HG02884 (cell line): ENCODE measurements around the gene MKS1.

Experiments
- ATAC-seq: cut with Tn5 transposase; IDR thresholded peaks from one replicate; pipeline ENCODE4 v1.9.1; 2021; ENCODE audit warnings: mild to moderate bottlenecking, moderate library complexity; ENCODE audit not compliant: unreplicated experiment

The MKS1 gene

DNA sequence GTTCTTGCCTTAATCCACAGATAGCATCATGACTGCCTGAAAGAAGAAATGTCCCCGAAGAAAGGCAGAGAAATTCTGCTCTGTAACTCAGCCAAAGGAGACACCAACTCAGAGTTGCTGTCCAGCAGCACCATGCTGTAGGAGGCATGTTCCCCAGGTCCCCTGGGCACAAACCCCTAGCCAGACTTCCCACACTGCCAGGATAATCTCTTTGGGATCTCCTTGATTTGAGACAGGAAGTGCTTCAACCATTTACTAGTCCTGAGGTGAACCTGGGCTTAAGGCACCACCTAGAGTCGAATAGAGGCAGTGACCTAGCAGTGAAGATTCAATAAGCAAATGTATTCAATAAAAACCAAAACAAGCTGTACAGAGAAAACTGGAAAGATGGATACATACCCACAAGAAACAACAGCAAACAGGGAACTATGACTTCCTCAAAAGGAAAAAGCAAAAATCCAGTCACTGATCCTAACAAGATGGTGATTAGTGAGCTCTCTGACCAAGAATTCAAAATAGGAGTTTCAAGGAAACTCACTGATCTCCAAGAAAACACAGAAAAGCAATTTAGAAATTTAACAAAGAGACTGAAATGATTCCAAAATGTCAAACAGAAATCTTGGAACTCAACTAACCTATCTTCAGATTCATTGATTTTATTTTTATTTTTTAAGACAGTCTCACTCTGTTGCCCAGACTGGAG is 46.5 kb downstream of the MKS1 start:
- no peak for ATAC-seq

DNA sequence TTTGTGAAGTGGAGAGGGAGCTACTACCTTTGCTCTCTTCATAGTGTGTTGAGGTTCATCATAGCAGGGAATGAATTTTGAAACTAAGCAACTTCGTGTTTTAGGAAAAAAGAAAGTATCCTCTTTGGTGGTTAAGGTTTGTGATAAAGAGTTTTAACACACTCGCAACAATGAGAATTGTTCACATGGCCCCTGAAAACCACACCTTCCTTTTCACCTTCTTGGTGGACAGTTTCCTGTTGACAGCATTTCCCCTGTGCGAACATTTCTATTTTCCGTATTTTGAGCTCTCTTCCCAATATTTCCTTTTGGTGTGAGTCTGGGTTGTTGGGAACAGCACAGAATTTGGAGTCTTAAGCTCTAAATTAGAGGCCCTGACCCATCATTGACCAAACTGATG is 48.4 kb downstream of the MKS1 start:
- no peak for ATAC-seq

DNA sequence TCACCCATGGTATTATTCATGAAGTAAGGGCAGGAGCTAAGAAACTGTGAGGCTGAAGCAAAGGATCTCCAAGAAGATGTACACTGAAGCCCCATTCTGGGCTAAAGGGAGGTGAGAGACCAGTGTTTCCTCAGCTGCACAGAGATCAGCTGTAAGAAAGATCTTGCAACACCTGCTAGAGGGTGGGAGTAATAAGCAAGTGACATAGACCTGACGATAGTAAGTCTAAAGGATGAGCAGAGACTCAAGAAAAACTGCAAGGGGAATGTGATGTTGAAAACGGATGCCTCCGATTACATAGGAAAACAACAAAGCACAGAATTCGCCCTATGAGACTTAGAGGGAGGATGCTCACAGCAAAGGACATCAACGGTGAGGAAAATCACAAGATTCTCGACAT is 52.4 kb downstream of the MKS1 start, which contains the start of gene OR4D2:
TSS of gene OR4D2 (plus strand) at position 301 of the 400 bp plus-strand sequence. CDS start 2,674 bp downstream, outside the sequence.
- no peak for ATAC-seq

DNA sequence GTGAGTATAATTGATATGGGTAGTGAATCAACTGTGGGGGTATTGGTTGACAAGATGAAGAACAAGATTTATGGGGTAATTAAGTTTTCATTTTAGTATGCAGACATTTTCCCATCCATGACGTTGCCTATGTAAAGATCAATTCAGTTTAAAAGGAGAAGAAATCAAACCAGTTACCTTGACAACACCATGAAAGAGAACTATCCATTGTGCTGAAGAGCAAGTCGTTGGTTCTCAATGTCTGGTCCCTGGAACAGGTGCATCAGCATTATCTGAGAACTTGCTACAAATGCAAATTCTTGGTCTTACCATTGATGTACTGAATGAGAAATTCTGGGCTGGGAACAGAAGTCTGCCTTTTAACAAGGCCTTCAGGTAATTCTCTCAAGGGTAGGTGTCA is 53.1 kb downstream of the MKS1 start:
- no peak for ATAC-seq

DNA sequence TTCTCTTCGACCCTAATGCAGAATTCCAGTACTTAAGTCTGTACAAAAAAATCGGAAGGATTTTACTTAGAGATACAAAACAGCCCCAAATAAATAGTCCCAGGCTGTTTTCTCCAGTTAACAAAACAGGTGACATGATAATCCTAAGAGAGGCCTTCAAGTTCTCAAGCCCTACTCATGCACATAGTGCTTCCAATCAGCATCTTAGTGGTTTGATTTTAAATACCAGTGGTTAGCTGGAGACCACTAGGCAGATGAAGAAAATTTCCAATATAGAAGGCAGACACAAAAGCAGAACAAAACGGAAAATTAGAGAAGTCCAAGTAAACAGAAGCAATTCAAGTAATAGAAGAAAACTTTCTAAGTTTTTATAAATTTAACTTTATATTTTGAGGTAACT is 57.5 kb downstream of the MKS1 start:
- ATAC-seq = no peak

DNA sequence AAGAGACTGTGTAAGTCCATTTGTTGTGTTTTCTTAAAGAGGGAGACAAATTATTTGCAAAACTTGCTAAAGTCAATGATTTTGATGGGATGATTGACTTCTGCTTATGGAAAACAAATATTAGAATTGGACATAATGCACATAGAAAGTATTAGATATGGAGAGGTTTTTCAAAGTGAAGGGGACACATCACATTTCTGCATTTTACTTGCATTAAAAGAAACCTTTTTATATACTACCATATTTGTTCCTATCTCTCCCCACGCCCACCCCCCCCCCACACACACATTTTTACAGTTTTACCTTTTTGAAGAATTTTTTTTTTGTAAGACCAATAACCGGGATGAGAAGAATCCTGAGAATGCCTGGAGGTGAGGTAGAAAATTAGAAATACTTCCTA is 60.9 kb downstream of the MKS1 start:
- ATAC-seq = no peak

DNA sequence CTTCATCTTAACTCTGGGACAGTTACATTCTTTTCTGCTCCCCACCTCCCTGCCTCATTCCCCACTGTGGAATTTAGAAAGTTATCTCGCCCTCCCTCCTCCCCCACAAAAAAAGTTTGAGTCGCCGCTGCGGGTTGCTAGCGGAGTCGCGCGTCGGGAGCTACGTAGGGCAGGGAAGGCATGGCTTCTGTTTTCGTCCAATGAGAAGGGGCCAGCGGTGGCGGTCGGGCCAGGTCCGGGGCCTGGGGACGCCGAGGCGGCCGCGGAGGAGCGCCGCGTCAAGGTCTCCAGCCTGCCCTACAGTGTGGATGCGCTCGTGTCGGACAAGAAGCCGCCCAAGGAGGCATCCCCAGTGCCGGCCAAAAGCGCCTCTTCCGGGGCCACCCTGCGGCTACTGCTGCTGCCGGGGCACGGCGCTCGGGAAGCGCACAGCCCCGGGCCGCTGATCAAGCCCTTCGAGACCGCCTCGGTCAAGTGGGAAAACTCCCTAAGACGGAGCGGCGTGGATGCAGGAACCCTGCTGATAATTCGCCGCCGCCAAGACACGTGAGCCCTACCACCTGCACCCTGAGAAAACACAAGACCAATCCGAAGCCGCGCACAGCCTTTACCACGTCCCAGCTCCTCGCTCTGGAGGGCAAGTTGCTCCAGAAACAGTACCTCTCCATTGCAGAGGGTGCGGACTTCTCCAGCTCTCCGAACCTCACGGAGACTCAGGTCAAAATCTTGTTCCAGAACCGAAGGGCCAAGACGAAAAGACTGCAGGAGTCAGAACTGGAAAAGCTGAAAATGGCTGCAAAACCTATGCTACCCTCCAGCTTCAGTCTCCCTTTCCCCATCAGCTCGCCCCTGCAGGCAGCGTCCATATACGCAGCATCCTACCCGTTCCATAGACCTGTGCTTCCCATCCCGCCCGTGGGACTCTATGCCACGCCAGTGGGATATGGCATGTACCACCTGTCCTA is 61.9 kb downstream of the MKS1 start:
- ATAC-seq = no peak
